HG03103 (cell line): ENCODE results near the gene SLC26A5.
"Not testable (repeated sequence)": the region's sequence is repeated elsewhere in the genome, so short reads cannot be mapped to it uniquely, and the experiment has no call there.

Source experiments
- ATAC-seq: cut with Tn5 transposase; IDR thresholded peaks from one replicate; pipeline ENCODE4 v1.9.1; 2021; ENCODE audit warnings: low read depth; ENCODE audit not compliant: unreplicated experiment

SLC26A5 gene

GRCh38 chr7:103412151-103412550, 33.9 kb downstream of the SLC26A5 start:
- no peak for ATAC-seq

GRCh38 chr7:103405789-103406613, 40.0 kb downstream of the SLC26A5 start:
- ATAC-seq, result not testable (repeated sequence)

GRCh38 chr7:103399687-103400086, 46.3 kb downstream of the SLC26A5 start:
- not testable (repeated sequence) for ATAC-seq

GRCh38 chr7:103398483-103399127, 47.4 kb downstream of the SLC26A5 start:
- ATAC-seq, result no peak

GRCh38 chr7:103396471-103396870, 49.5 kb downstream of the SLC26A5 start:
- ATAC-seq, result no peak

GRCh38 chr7:103395071-103395470, 50.9 kb downstream of the SLC26A5 start:
- no peak for ATAC-seq

GRCh38 chr7:103394566-103394965, 51.4 kb downstream of the SLC26A5 start:
- ATAC-seq, result no peak

GRCh38 chr7:103391976-103392375, 54.0 kb downstream of the SLC26A5 start:
- ATAC-seq, result no peak

GRCh38 chr7:103391150-103391549, 54.9 kb downstream of the SLC26A5 start:
- no peak for ATAC-seq

GRCh38 chr7:103389263-103389662, 56.7 kb downstream of the SLC26A5 start:
- no peak for ATAC-seq

GRCh38 chr7:103388469-103389140, 57.4 kb downstream of the SLC26A5 start:
- ATAC-seq, result no peak

- ATAC-seq, result no peak
These were observed 58.8 kb downstream of the SLC26A5 start for GRCh38 chr7:103387242-103387641.

GRCh38 chr7:103382032-103382402, 64.0 kb downstream of the SLC26A5 start:
- ATAC-seq, result no peak

GRCh38 chr7:103381280-103382031, 64.6 kb downstream of the SLC26A5 start:
- no peak for ATAC-seq

GRCh38 chr7:103380395-103381191, 65.4 kb downstream of the SLC26A5 start:
- ATAC-seq, result no peak

- ATAC-seq, result no peak
These were observed 66.6 kb downstream of the SLC26A5 start for GRCh38 chr7:103379270-103379975.

- ATAC-seq, result no peak
These were observed 72.0 kb downstream of the SLC26A5 start for GRCh38 chr7:103373866-103374643.

GRCh38 chr7:103369432-103369831, 76.6 kb downstream of the SLC26A5 start:
- no peak for ATAC-seq

- ATAC-seq, result no peak
These were observed 96.2 kb downstream of the SLC26A5 start for GRCh38 chr7:103349805-103350204.
